Breast epithelium (tissue), 4 donors: ENCODE data around the gene HTR7. TPM values are rescaled to one million over a fixed set of nuclear protein-coding genes. Genes with fewer than 3 reads are reported as not detected.

Experiments used
- DNase-seq, 2 donors: peaks; one replicate each; pipeline ENCODE4 v3.0.0-alpha.2; 2019; ENCODE audit warnings: low spot score in 2 of 2
- H3K27ac ChIP-seq, 2 donors: fragments of 200-600 bp; sonication (generic) in 1 of 2; one replicate each; pipeline ENCODE4 v1.5.1; 2016 to 2019; ENCODE audit warnings: mild to moderate bottlenecking in 1 of 2
- H3K27me3 ChIP-seq, 2 donors: fragments of 200-600 bp; sonication (generic) in 1 of 2; one replicate each; pipeline versions ENCODE4 v1.5.1 to v1.6.0; 2017 to 2019; ENCODE audit warnings: control low read depth in 1 of 2, mild to moderate bottlenecking in 1 of 2
- H3K36me3 ChIP-seq: fragments of 200-600 bp; one replicate; pipeline ENCODE4 v1.5.1; 2019
- H3K4me1 ChIP-seq, 2 donors: fragments of 200-600 bp; sonication (generic); one replicate each; pipeline ENCODE4 v1.5.1; 2016 to 2019; ENCODE audit warnings: control low read depth in 1 of 2
- H3K4me3 ChIP-seq, 3 donors: fragments of 200-600 bp; sonication (generic); 1 replicate in 2 of 3; 2 replicates in 1 of 3; pipeline ENCODE4 v1.5.1; 2016 to 2019; ENCODE audit warnings: mild to moderate bottlenecking in 3 of 3, moderate library complexity in 2 of 3
- H3K9me3 ChIP-seq, 2 donors: fragments of 200-600 bp; sonication (generic) in 1 of 2; one replicate each; pipeline ENCODE4 v1.5.1; 2016 to 2019; ENCODE audit warnings: control low read depth in 1 of 2
- CTCF ChIP-seq, 3 donors: fragments of 450-650 bp; IDR thresholded peaks; one replicate each; pipeline ENCODE4 v1.5.1; 2016 to 2017; ENCODE audit warnings: antibody characterized with exemption in 3 of 3, mild to moderate bottlenecking in 3 of 3, moderate library complexity in 3 of 3
- POLR2A ChIP-seq: fragments of 450-650 bp; IDR thresholded peaks from one replicate; pipeline ENCODE4 v1.6.1; 2016; ENCODE audit warnings: antibody characterized with exemption, mild to moderate bottlenecking, moderate library complexity
- POLR2AphosphoS5 ChIP-seq, 3 donors: sonication (generic); formaldehyde crosslinking; IDR thresholded peaks; one replicate each; pipeline ENCODE4 v1.6.1; 2017; ENCODE audit warnings: antibody characterized with exemption in 3 of 3
- intact Hi-C: fragments of 100-400 bp; cut with DNase I; formaldehyde crosslinking; loops from one replicate; pipeline ENCODE4 v1.15.1; 2023; ENCODE audit warnings: low total_unique reads
- total RNA-seq, 3 donors: library from RNA; depleted of rRNA; stranded (reverse); fragments of >200 nt; gene quantifications; one replicate each; pipeline ENCODE4 v1.1.0, GENCODE V29; 2016

HTR7 gene
- total RNA-seq, 3 donors from 2014 or later: 0.66 to 1.8 (median 1.8) TPM

- no peaks in the 10 kb centered on the region for H3K9me3 ChIP-seq
- H3K27ac ChIP-seq: no peak overlapping the region
- intact Hi-C loops: no loop called here
- H3K27me3 ChIP-seq: no peaks in the 10 kb centered on the region
- TF ChIP-seq POLR2AphosphoS5 (IDR thresholded peaks at IDR 0.05) (no peak), CTCF (IDR thresholded peaks at IDR 0.05) (no peak), POLR2A (no peak)
- DNase-seq: no peak
- no peak overlapping the region for H3K4me3 ChIP-seq
- no peaks in the 10 kb centered on the region for H3K4me1 ChIP-seq
- no peaks in the 10 kb centered on the region for H3K36me3 ChIP-seq
Observed at GRCh38 chr10:90805206-90805605, 52.6 kb downstream of the HTR7 start.

GRCh38 chr10:90804354-90804753, 53.5 kb downstream of the HTR7 start:
- intact Hi-C loops: no loop called here
- Histone ChIP-seq H3K36me3 (no peaks in the 10 kb centered on the region), H3K4me1 (no peaks in the 10 kb centered on the region), H3K27ac (no peak overlapping the region), H3K27me3 (no peaks in the 10 kb centered on the region), H3K9me3 (no peaks in the 10 kb centered on the region), H3K4me3 (no peak overlapping the region)
- DNase-seq: no peak
- no peak for TF ChIP-seq POLR2A
- TF ChIP-seq CTCF (IDR thresholded peaks at IDR 0.05): no peak
- no peak for TF ChIP-seq POLR2AphosphoS5 (IDR thresholded peaks at IDR 0.05)

GRCh38 chr10:90801608-90802007, 56.2 kb downstream of the HTR7 start:
- Histone ChIP-seq H3K27me3 (no peaks in the 10 kb centered on the region), H3K4me3 (no peak overlapping the region), H3K27ac (no peak overlapping the region), H3K36me3 (no peaks in the 10 kb centered on the region), H3K4me1 (no peaks in the 10 kb centered on the region), H3K9me3 (no peaks in the 10 kb centered on the region)
- TF ChIP-seq POLR2AphosphoS5 (IDR thresholded peaks at IDR 0.05): no peak
- no peak for TF ChIP-seq POLR2A
- no peak for TF ChIP-seq CTCF (IDR thresholded peaks at IDR 0.05)
- intact Hi-C loops: no loop called here
- DNase-seq: no peak

- Histone ChIP-seq H3K27ac (no peak overlapping the region), H3K36me3 (no peaks in the 10 kb centered on the region), H3K4me3 (no peak overlapping the region), H3K9me3 (peaks cover 0 to 10% of the 10 kb centered on the region in 2 donors), H3K4me1 (no peaks in the 10 kb centered on the region), H3K27me3 (no peaks in the 10 kb centered on the region)
- intact Hi-C loops: no loop called here
- TF ChIP-seq POLR2A (no peak), CTCF (IDR thresholded peaks at IDR 0.05) (no peak), POLR2AphosphoS5 (IDR thresholded peaks at IDR 0.05) (no peak)
- DNase-seq: no peak
Observed at GRCh38 chr10:90800232-90800796, 57.5 kb downstream of the HTR7 start.

- Histone ChIP-seq H3K27me3 (no peaks in the 10 kb centered on the region), H3K36me3 (no peaks in the 10 kb centered on the region), H3K4me1 (no peaks in the 10 kb centered on the region), H3K27ac (no peak overlapping the region), H3K9me3 (peaks cover 0 to 11% of the 10 kb centered on the region in 2 donors), H3K4me3 (no peak overlapping the region)
- intact Hi-C loops: no loop called here
- no peak for TF ChIP-seq POLR2A
- no peak for TF ChIP-seq CTCF (IDR thresholded peaks at IDR 0.05)
- no peak for TF ChIP-seq POLR2AphosphoS5 (IDR thresholded peaks at IDR 0.05)
- DNase-seq: no peak
Observed at GRCh38 chr10:90799172-90799571, 58.7 kb downstream of the HTR7 start.
